H9 (cell line): ENCODE results near the gene ZNF362. TPM values are rescaled to one million over a fixed set of nuclear protein-coding genes. Genes with fewer than 3 reads are reported as not detected.

Source experiments
- DNase-seq: peaks from one replicate; pipeline ENCODE4 v3.0.0-alpha.2; 2017
- H2AFZ ChIP-seq: one replicate; pipeline ENCODE4 v1.6.1; 2013; ENCODE audit warnings: mild to moderate bottlenecking, low read length, control low read depth, moderate library complexity
- H2AK5ac ChIP-seq: 2 replicates; pipeline ENCODE4 v1.6.1; 2013; ENCODE audit warnings: low read length, control low read depth, mixed read lengths; ENCODE audit not compliant: insufficient read length
- H2BK120ac ChIP-seq: one replicate; pipeline ENCODE4 v1.6.1; 2013; ENCODE audit warnings: low read depth, mild to moderate bottlenecking, low read length, control low read depth, inconsistent platforms; ENCODE audit not compliant: poor library complexity, severe bottlenecking
- H2BK12ac ChIP-seq: 2 replicates; pipeline ENCODE4 v1.6.1; 2013; ENCODE audit warnings: low read length, control low read depth, mixed read lengths, low read depth; ENCODE audit not compliant: insufficient read length
- H2BK15ac ChIP-seq: 2 replicates; pipeline ENCODE4 v1.6.1; 2013; ENCODE audit warnings: low read depth, low read length, control low read depth
- H2BK20ac ChIP-seq: one replicate; pipeline ENCODE4 v1.6.1; 2013; ENCODE audit warnings: low read depth, mild to moderate bottlenecking, low read length, control low read depth, inconsistent platforms; ENCODE audit not compliant: poor library complexity, severe bottlenecking
- H2BK5ac ChIP-seq: 2 replicates; pipeline ENCODE4 v1.6.1; 2013; ENCODE audit warnings: low read length, control low read depth, mixed read lengths; ENCODE audit not compliant: insufficient read length
- H3K14ac ChIP-seq: 2 replicates; pipeline ENCODE4 v1.6.1; 2013; ENCODE audit warnings: low read length, control low read depth; ENCODE audit not compliant: insufficient read depth
- H3K18ac ChIP-seq: 2 replicates; pipeline ENCODE4 v1.6.1; 2013; ENCODE audit warnings: low read depth, mild to moderate bottlenecking, mixed read lengths, low read length, control low read depth; ENCODE audit not compliant: insufficient read length
- H3K23ac ChIP-seq: 2 replicates; pipeline ENCODE4 v1.6.1; 2013; ENCODE audit warnings: low read length, control low read depth, mixed read lengths, low read depth; ENCODE audit not compliant: insufficient read length
- H3K23me2 ChIP-seq: 2 replicates; pipeline ENCODE4 v1.6.1; 2013; ENCODE audit warnings: low read depth, mild to moderate bottlenecking, mixed read lengths, low read length, control low read depth; ENCODE audit not compliant: insufficient read length, poor library complexity, severe bottlenecking
- H3K27ac ChIP-seq: 2 replicates; pipeline ENCODE4 v1.5.1; 2013; ENCODE audit warnings: low read length, control low read depth, mixed read lengths, low read depth; ENCODE audit not compliant: insufficient read length
- H3K27me3 ChIP-seq: 2 replicates; pipeline ENCODE4 v1.6.1; 2013; ENCODE audit warnings: low read length, control low read depth, inconsistent platforms; ENCODE audit not compliant: insufficient read depth
- H3K4ac ChIP-seq: 2 replicates; pipeline ENCODE4 v1.6.1; 2013; ENCODE audit warnings: low read depth, mild to moderate bottlenecking, control low read depth, inconsistent platforms, low read length, moderate library complexity
- H3K4me1 ChIP-seq: 2 replicates; pipeline ENCODE4 v1.6.1; 2013; ENCODE audit warnings: low read length, control low read depth, inconsistent platforms; ENCODE audit not compliant: insufficient read depth
- H3K4me2 ChIP-seq: 2 replicates; pipeline ENCODE4 v1.6.1; 2013; ENCODE audit warnings: low read length, control low read depth, mixed read lengths; ENCODE audit not compliant: insufficient read length, insufficient read depth
- H3K56ac ChIP-seq: 2 replicates; pipeline ENCODE4 v1.6.1; 2013; ENCODE audit warnings: low read depth, mild to moderate bottlenecking, mixed read lengths, low read length, control low read depth; ENCODE audit not compliant: insufficient read length
- H3K79me1 ChIP-seq: 2 replicates; pipeline ENCODE4 v1.6.1; 2013; ENCODE audit warnings: low read depth, mild to moderate bottlenecking, moderate library complexity, low read length, control low read depth, inconsistent platforms; ENCODE audit not compliant: insufficient read depth, poor library complexity, severe bottlenecking
- H3K79me2 ChIP-seq: 2 replicates; pipeline ENCODE4 v1.6.1; 2013; ENCODE audit warnings: low read length, control low read depth, inconsistent platforms; ENCODE audit not compliant: insufficient read depth
- H3K9ac ChIP-seq: 2 replicates; pipeline ENCODE4 v1.6.1; 2013; ENCODE audit warnings: low read length, control low read depth, mixed read lengths; ENCODE audit not compliant: insufficient read length; ENCODE audit errors: extremely low read depth
- H3K9me3 ChIP-seq: one replicate; pipeline ENCODE4 v1.6.1; 2013; ENCODE audit warnings: low read depth, low read length, inconsistent platforms; ENCODE audit not compliant: control insufficient read depth
- H3T11ph ChIP-seq: one replicate; pipeline ENCODE4 v1.6.1; 2013; ENCODE audit warnings: mild to moderate bottlenecking, low read length, control low read depth, inconsistent platforms
- H4K20me1 ChIP-seq: one replicate; pipeline ENCODE4 v1.6.1; 2013; ENCODE audit not compliant: control insufficient read depth, insufficient read length, insufficient read depth
- H4K5ac ChIP-seq: 2 replicates; pipeline ENCODE4 v1.6.1; 2013; ENCODE audit warnings: low read depth, mild to moderate bottlenecking, mixed read lengths, low read length, control low read depth; ENCODE audit not compliant: insufficient read length
- H4K8ac ChIP-seq: replicated peaks from 2 replicates; pipeline ENCODE4 v1.6.1; 2013; ENCODE audit warnings: low read length, control low read depth, mixed read lengths, low read depth; ENCODE audit not compliant: insufficient read length
- H4K91ac ChIP-seq: 2 replicates; pipeline ENCODE4 v1.6.1; 2013; ENCODE audit warnings: low read depth, mild to moderate bottlenecking, moderate library complexity, mixed read lengths, low read length, control low read depth; ENCODE audit not compliant: insufficient read length
- H3K27ac Mint-ChIP-seq, 3 experiments: 2 replicates in 2 of 3; 3 replicates in 1 of 3; pipeline ENCODE4 v1.8.0; 2020 to 2021; ENCODE audit warnings: mixed read lengths in 3 of 3, mild to moderate bottlenecking in 1 of 3, moderate library complexity in 1 of 3
- H3K27me3 Mint-ChIP-seq: 2 replicates; pipeline ENCODE4 v1.8.0; 2021; ENCODE audit warnings: low read depth, mild to moderate bottlenecking, moderate library complexity, mixed read lengths
- H3K36me3 Mint-ChIP-seq, 3 experiments: 2 replicates in 2 of 3; 3 replicates in 1 of 3; pipeline ENCODE4 v1.8.0; 2020 to 2021; ENCODE audit warnings: low read depth in 3 of 3, mixed read lengths in 3 of 3; ENCODE audit not compliant: insufficient read depth in 1 of 3
- H3K4me1 Mint-ChIP-seq, 2 experiments: 2 replicates each; pipeline ENCODE4 v1.8.0; 2020; ENCODE audit warnings: mixed read lengths in 2 of 2
- H3K4me3 Mint-ChIP-seq, 2 experiments: 2 replicates in 1 of 2; 3 replicates in 1 of 2; pipeline ENCODE4 v1.8.0; 2020 to 2021; ENCODE audit warnings: mild to moderate bottlenecking in 2 of 2, mixed read lengths in 2 of 2, moderate library complexity in 1 of 2
- H3K9me3 Mint-ChIP-seq, 2 experiments: 2 replicates in 1 of 2; 3 replicates in 1 of 2; pipeline ENCODE4 v1.8.0; 2020; ENCODE audit warnings: mild to moderate bottlenecking in 2 of 2, mixed read lengths in 2 of 2, moderate library complexity in 1 of 2
- CTCF ChIP-seq: fragments of 200-600 bp; sonication (generic); conservative IDR thresholded peaks from 3 replicates; pipeline ENCODE4 v1.8.0; 2021; ENCODE audit warnings: antibody characterized with exemption, mild to moderate bottlenecking
- WGBS: extraction: QIAGEN DNeasy Blood & Tissue Kit; methylation state at CpG from one replicate; pipeline ENCODE4 v1.1.7; 2013; ENCODE audit warnings: missing lambda C conversion rate, low lambda C conversion rate, mixed read lengths; ENCODE audit not compliant: insufficient read length; ENCODE audit errors: extremely low coverage; 5-methylcytosine and 5-hydroxymethylcytosine counted together
- total RNA-seq: library from RNA; stranded (reverse); gene quantifications from 2 replicates; pipeline ENCODE4 v1.2.1, GENCODE V29; 2021

The ZNF362 gene
- total RNA-seq, 1 experiment from 2014 or later = 18.7 TPM

- peaks cover 30% of the 10 kb centered on the region for H3K27me3 ChIP-seq
- no peak overlapping the region for H3K56ac ChIP-seq
- H3K27ac ChIP-seq = no peak overlapping the region
These were observed 90.2 kb downstream of the ZNF362 start for GRCh38 chr1:33346533-33346926.

More at GRCh38 chr1:33346533-33346926, 90.2 kb downstream of the ZNF362 start:
- TF ChIP-seq CTCF = no peak
- no peak overlapping the region for H3T11ph ChIP-seq
- H2BK20ac ChIP-seq = no peak overlapping the region
- H4K20me1 ChIP-seq = no peaks in the 10 kb centered on the region
- H3K14ac ChIP-seq = no peak overlapping the region
- no CpG with 5 or more reads among the region's 3 CpGs for WGBS
- H4K8ac ChIP-seq = no peak overlapping the region
- no peak overlapping the region for H3K4ac ChIP-seq
- no peak overlapping the region for H2BK5ac ChIP-seq
- H2AFZ ChIP-seq = no peak overlapping the region
- no peak overlapping the region for H3K18ac ChIP-seq
- no peak overlapping the region for H2BK15ac ChIP-seq
- Mint-ChIP-seq H3K9me3 (peaks cover 0 to 3% of the 10 kb centered on the region in 2 experiments; a peak in 2 of 5 replicates), H3K27ac (no peak overlapping the region), H3K27me3 (peaks cover 70% of the 10 kb centered on the region), H3K4me3 (no peak overlapping the region), H3K36me3 (no peaks in the 10 kb centered on the region; a peak in 1 of 7 replicates), H3K4me1 (peaks cover 56 to 72% of the 10 kb centered on the region in 2 experiments)
- peaks cover 4% of the 10 kb centered on the region; the same call in 1 of the 2 replicates for H3K4me1 ChIP-seq
- no peaks in the 10 kb centered on the region for H3K79me2 ChIP-seq
- H2BK12ac ChIP-seq = no peak overlapping the region
- H3K79me1 ChIP-seq = no peaks in the 10 kb centered on the region
- peaks cover 12% of the 10 kb centered on the region for H3K23me2 ChIP-seq
- H4K5ac ChIP-seq = no peak overlapping the region
- H2BK120ac ChIP-seq = no peak overlapping the region
- H3K9ac ChIP-seq = no peak overlapping the region
- H3K4me2 ChIP-seq = no peak overlapping the region
- no peak overlapping the region for H4K91ac ChIP-seq
- no peaks in the 10 kb centered on the region for H3K9me3 ChIP-seq
- no peak for DNase-seq
- no peak overlapping the region for H3K23ac ChIP-seq
- no peak overlapping the region for H2AK5ac ChIP-seq
